ENCODE measurements around the gene LONP1.
"Not testable (repeated sequence)": the region's sequence is repeated elsewhere in the genome, so short reads cannot be mapped to it uniquely, and the experiment has no call there.

Gene LONP1

DNA sequence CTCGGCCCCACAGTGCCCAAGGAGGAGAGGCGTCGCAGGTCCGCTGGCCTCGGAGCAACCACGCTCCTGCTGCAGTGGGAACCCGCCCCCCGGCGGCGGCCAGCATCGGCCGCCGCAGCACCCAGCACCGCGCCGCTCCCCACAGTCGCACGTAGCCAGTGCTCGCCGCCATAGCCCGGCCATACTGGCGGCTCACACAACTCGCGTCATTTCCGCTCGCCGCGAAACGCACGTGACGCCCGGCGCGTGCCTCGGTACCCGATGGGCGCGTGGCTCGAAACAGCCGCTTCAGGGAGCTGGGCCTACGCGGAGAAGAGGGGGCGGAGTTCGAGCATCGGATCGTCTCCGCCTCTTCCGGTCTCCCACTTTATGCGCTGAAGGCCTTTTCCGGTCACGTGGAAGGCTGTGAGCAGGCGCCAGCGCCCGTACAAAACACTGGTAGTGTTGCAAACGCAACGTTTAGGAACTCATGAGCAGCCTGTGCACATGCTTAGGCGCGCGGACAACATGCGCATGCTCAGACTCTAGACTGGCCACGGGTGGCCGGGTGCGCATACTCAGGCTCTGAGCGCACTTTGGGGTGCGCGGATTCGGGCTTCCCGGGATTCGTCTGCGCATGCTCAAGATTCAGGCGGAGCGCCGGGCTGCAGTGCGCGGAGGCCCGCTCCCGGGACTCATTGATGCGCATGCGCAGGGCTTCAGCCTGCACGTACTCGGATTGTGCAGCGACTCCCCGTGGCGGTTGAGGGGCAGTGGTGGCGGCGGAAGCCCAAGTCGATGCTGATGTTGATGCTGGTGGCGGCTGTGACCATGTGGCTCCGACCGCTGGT is at the start of gene LONP1, which contains the start of gene CATSPERD:
Gene LONP1, minus strand, starts transcription at position 186 of the 830 bp plus-strand sequence. Its CDS starts 14 bp downstream, at position 172.
Gene CATSPERD, plus strand, starts transcription at position 677 of the 830 bp plus-strand sequence. Its CDS starts 101 bp downstream, at position 778.
- DNase-seq (ENCODE audit: low read depth in 1 of 2, low spot score in 1 of 2): peak; percentile 95 to 97

GRCh38 chr19:5767949-5768348 is 48.0 kb upstream of the LONP1 start:
- DNase-seq (ENCODE audit: low read depth in 1 of 2, low spot score in 1 of 2): no peak

- no peak for DNase-seq (ENCODE audit: low read depth in 1 of 2, low spot score in 1 of 2)
Observed at GRCh38 chr19:5765220-5765619, 45.3 kb upstream of the LONP1 start.

DNA sequence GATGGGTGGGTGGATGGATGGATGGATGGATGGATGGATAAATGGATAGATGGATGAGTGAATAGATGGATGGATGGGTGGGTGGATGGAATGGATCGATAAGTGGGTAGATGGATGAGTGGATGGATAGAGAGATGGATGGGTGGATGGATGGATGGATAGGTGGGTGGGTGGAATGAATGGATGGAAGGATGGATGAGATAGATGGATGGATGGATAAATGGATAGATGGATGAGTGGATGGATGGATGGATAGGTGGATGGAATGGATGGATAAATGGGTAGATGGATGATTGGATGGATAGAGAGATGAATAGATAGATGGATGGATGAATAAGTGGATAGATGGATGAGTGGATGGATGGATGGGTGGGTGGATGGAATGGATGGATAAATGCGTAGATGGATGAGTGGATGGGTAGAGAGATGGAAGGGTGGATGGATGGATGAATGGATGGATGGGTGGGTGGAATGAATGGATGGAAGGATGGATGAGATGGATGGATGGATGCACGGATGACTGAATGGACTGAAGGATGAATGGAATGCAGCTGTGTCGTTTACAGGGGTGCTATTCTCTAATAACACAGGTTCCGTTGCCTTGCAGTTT is 42.8 kb upstream of the LONP1 start:
- no peak for DNase-seq (ENCODE audit: low read depth in 1 of 2, low spot score in 1 of 2)

GRCh38 chr19:5753743-5754142 is 33.8 kb upstream of the LONP1 start:
- no peak for DNase-seq (ENCODE audit: low read depth in 1 of 2, low spot score in 1 of 2)

DNA sequence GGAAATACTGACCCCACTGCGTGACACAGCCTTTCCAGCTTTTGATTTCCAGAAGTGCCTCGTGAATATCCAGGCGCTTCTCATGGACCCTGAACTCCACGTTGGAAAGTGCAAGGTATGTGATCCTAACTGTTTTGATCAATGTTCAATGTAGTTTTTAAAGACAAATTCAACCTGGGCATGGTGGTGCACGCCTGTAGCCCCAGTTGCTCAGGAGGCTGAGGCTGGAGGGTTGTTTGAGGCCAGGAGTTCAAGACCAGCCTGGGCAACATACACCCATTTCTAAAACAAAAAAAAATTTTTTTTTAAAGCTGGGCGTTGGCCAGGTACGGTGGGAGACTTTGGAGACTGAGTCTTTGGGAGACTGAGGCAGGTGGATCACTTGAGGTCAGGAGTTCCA is 31.8 kb upstream of the LONP1 start:
- no peak for DNase-seq (ENCODE audit: low read depth in 1 of 2, low spot score in 1 of 2)

DNA sequence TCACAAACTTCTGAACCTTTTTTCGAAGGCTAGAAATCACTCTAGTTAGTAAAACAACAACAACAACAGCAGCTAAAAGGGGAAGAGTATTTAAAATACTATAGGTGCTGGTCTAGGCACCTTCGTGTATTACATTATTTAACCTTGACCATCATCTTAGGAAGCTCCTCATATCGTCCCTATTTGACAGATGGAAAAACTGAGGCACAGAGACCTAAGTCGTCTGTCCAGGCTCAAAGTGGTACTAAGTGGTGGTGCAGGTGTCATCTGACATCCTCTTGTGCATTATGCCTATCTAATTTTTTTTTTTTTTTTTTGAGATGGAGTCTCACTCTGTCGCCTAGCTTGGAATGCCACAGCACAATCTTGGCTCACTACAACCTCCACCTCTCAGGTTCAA is 29.6 kb upstream of the LONP1 start:
- DNase-seq (ENCODE audit: low read depth in 1 of 2, low spot score in 1 of 2): no peak

DNA sequence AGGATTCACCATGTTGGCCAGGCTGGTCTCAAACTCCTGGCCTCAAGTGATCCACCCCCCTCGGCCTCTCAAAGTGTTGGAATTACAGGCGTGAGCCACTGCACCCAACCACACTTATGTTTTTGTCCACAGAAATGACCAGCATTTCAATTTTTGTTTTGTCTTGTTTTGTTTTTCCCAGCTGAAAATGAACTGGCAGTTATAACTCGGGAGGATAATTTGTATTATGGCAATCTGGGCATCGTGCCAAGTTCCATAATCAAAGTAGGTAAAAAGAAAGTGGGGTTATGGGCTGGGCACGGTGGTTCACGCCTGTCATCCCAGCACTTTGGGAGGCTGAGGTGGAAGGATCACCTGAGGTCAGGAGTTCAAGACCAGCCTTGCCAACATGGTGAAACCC is 29.0 kb upstream of the LONP1 start:
- DNase-seq (ENCODE audit: low read depth in 1 of 2, low spot score in 1 of 2): not testable (repeated sequence)

DNA sequence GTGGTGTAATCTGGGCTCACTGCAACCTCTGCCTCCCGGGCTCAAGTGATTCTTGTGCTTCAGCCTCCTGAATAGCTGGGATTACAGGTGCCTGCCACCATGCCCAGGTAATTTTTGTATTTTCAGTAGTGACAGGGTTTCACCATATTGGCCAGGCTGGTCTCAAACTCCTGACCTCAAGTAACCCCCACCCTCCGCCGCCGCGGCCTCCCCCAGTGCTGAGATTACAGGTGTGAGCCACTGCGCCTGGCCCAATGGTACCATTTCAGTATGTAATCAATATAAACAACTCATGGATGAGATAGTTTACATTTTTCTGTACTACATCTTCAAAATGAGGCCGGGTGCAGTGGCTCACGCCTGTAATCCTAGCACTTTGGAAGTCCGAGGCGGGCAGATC is 25.1 kb upstream of the LONP1 start:
- not testable (repeated sequence) for DNase-seq (ENCODE audit: low read depth in 1 of 2, low spot score in 1 of 2)

GRCh38 chr19:5743630-5744029 is 23.7 kb upstream of the LONP1 start:
- no peak for DNase-seq (ENCODE audit: low read depth in 1 of 2, low spot score in 1 of 2)

DNA sequence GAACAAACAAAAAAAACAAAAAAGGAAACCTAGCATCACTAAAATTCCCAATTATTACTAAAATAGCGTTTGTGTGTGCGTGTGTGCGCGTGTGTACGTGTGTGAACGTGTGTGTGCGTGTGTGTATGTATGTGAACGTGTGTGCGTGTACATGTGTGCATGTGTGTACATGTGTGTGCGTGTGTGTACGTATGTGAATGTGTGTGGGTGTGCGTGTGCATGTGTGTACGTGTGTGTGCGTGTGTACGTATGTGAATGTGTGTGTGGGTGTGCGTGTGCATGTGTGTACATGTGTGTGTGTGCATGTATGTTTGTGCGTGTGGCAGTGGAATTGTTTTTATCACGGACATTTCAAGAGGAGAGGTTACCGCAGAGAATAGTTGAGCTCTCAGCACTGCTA is 22.1 kb upstream of the LONP1 start:
- DNase-seq (ENCODE audit: low read depth in 1 of 2, low spot score in 1 of 2): no peak

DNA sequence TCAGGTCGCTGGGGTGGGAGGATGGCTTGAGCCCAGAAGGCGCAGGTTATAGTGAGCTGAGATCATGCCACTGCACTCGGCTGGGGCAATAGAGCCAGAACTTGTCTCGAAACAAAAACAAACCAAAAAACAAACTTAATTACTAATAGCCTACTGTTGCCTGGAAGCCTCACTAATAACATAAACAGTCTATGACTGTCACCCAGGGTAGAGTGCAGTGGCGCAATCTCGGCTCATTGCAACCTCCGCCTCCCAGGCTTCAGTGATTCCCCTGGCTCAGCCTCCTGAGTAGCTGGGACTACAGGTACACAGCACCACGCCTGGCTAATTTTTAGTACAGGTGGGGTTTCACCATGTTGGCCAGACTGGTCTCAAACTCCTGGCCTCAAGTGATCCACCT is 18.5 kb upstream of the LONP1 start:
- DNase-seq (ENCODE audit: low read depth in 1 of 2, low spot score in 1 of 2): no peak

DNA sequence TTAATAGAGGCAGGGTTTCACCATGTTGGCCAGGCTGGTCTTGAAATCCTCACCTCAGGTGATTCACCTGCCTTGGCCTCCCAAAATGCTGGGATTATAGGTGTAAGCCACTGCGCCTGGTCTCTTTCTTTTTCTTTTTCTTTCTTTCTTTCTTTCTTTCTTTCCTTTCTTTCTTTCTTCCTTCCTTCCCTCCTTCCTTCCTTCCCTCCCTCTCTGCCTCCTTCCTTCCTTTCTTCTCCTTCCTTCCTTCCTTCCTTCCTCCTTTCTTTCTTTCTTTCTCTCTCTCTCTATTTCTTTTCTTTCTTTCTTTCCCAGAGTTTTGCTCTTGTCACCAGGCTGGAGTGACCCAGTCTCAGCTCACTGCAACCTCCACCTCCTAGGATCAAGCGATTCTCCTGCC is 13.2 kb upstream of the LONP1 start:
- not testable (repeated sequence) for DNase-seq (ENCODE audit: low read depth in 1 of 2, low spot score in 1 of 2)

DNA sequence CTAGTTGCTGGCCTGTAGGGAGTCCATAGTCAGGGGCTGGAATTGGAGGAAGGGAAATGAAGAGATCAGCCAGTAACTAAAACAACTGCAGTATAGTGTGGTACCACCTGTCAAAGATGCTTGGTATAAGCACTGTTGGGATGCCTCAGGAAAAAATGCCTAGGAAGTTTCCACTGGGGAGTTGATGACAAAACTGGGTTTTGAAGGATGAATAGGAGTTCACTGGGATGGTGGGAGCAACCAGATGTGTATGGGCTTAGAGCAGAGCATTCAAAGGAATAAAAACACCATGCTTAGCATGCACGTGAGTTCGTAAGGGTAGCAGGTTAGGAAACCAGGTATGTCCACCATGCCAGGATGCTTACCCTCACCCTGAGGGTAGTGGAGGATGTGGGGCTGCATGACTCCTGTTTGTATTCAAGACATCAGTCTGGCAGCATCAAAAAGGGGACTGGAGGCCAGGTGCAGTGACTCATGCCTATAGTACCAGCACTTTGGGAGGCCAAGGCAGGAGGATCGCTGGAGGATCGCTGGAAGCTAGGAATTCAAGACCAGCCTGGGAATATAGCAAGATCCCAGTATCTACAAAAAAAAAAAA is 7.6 kb upstream of the LONP1 start:
- DNase-seq (ENCODE audit: low read depth in 1 of 2, low spot score in 1 of 2): no peak

GRCh38 chr19:5719274-5719960 is 529 bp downstream of the LONP1 start:
- DNase-seq (ENCODE audit: low read depth in 1 of 2, low spot score in 1 of 2): no peak

- DNase-seq (ENCODE audit: low read depth in 1 of 2, low spot score in 1 of 2): no peak
Observed at GRCh38 chr19:5718579-5719273, 1.2 kb downstream of the LONP1 start.

GRCh38 chr19:5718037-5718578 is 1.8 kb downstream of the LONP1 start:
- peak in 1 of 2 donors; percentile 43 for DNase-seq (ENCODE audit: low read depth in 1 of 2, low spot score in 1 of 2)

DNA sequence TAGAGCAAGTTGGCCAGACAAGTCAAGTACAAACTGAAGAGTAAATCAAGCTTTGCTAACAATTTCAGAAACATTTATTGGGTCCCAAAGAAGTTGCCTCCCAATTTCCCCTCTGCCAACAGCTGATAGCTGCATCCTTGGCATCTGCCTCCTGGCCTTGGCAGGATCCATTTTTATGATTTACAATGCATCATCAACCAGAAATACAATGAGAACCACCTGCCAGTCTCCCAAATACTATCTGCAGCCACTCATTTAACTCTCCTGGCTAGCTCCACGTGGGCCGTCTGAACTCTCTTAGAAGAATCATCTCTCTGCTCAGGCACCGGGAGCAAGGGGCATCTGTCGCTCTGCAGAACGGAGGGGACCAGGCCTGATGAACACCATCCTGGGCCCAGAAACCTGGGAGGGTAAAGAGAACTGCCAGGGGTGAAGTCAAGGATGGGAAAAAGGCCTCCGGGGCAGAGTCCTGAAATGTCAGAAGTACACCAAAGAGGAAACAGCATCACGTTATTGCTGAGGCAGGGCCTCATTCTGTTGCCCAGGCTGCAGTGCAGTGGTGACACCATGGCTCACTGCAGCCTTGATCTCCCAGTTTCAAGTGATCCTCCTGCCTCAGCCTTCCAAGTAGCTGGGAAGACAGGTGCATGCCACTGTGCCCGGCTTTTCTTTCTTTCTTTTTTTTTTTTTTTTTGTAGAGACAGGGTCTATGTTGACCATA is 2.6 kb downstream of the LONP1 start:
- no peak for DNase-seq (ENCODE audit: low read depth in 1 of 2, low spot score in 1 of 2)

GRCh38 chr19:5714816-5715215 is 5.1 kb downstream of the LONP1 start:
- DNase-seq (ENCODE audit: low read depth in 1 of 2, low spot score in 1 of 2): no peak

DNA sequence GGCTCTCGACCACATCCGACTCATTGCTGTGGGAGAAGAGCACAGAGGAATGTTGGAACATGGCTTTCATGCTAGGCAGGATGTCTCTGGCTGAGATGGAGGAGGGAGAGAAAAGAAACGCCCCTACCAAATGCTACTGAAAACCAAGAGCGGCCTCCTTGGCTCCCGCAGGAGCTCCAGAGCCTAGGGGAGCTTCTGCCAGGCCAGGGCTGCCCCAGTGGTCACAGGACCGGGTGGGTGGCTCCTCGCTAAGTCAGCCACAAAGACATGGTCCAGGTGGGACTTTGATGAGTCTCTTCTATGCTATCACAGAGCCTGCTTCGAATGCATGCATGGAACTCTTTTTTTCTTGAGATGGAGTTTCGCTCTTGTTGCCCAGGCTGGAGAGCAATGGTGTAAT is 6.7 kb downstream of the LONP1 start:
- no peak for DNase-seq (ENCODE audit: low read depth in 1 of 2, low spot score in 1 of 2)

Measured in stimulated activated CD4-positive, alpha-beta T cell treated with anti-CD3 and anti-CD28 coated beads, Interleukin-15, amount 100 ng/mL, for 1 hour (primary cell).